Measurements from ENCODE around the gene ZNF619.

DNA sequence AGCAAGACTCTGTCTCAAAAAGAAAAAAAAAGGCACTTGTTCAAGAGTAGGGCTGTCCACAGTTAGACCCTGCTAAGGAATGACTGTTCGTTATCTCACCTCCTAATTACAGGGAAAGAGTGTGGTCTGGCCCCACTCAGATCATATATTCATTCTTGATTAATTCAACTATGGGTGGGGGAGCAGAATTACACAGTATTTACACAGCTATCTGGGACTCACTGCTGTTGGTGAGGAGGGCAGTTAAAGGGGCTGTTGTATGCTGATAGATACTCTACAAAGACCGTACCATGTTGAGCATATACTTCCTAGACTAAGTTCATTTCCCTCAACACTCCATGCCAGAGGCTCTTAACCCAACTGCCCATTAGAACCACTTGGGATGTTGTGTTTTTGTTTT lies 25.1 kb downstream of the ZNF619 start:
- TF ChIP-seq, protein P1, sequence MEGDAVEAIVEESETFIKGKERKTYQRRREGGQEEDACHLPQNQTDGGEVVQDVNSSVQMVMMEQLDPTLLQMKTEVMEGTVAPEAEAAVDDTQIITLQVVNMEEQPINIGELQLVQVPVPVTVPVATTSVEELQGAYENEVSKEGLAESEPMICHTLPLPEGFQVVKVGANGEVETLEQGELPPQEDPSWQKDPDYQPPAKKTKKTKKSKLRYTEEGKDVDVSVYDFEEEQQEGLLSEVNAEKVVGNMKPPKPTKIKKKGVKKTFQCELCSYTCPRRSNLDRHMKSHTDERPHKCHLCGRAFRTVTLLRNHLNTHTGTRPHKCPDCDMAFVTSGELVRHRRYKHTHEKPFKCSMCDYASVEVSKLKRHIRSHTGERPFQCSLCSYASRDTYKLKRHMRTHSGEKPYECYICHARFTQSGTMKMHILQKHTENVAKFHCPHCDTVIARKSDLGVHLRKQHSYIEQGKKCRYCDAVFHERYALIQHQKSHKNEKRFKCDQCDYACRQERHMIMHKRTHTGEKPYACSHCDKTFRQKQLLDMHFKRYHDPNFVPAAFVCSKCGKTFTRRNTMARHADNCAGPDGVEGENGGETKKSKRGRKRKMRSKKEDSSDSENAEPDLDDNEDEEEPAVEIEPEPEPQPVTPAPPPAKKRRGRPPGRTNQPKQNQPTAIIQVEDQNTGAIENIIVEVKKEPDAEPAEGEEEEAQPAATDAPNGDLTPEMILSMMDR (conservative IDR thresholded peaks at IDR 0.05; ENCODE audit: low read depth, low read length), result no peak
- no peak for TF ChIP-seq USF2 (IDR thresholded peaks at IDR 0.05; ENCODE audit: low read depth, low read length)
- no peak for TF ChIP-seq CHD1 (IDR thresholded peaks at IDR 0.05; ENCODE audit: low read depth, low read length)
- no peak for TF ChIP-seq POLR2A (IDR thresholded peaks at IDR 0.05; ENCODE audit: low read depth, low read length)
- TF ChIP-seq MAZ (IDR thresholded peaks at IDR 0.05; ENCODE audit: borderline replicate concordance, low read depth, low read length), result no peak
- TF ChIP-seq CEBPB (IDR thresholded peaks at IDR 0.05; ENCODE audit: low read depth, low read length), result no peak
- TF ChIP-seq NFE2L2 (IDR thresholded peaks at IDR 0.05; ENCODE audit: low read depth, low read length), result no peak
- no peak for TF ChIP-seq MXI1 (IDR thresholded peaks at IDR 0.05; ENCODE audit: borderline replicate concordance, low read depth, low read length)
- no peak for TF ChIP-seq SMC3 (IDR thresholded peaks at IDR 0.05; ENCODE audit: low read depth, low read length)
- TF ChIP-seq MAFK (IDR thresholded peaks at IDR 0.05; ENCODE audit: low read depth, low read length), result no peak
- no peak for TF ChIP-seq RCOR1 (IDR thresholded peaks at IDR 0.05; ENCODE audit: insufficient replicate concordance, low read length)
